AML-193 (cell line): ENCODE data around the gene MEIOC.
A peak's percentile ranks its signal among the peaks of the same experiment; 100 is the strongest.
"Not testable (repeated sequence)": the region's sequence is repeated elsewhere in the genome, so short reads cannot be mapped to it uniquely, and the experiment has no call there.

Source experiments
- DNase-seq, 2 experiments: peaks; one replicate each; lab custom pipeline; 2025; lab: John Stamatoyannopoulos, UW

The MEIOC gene

DNA sequence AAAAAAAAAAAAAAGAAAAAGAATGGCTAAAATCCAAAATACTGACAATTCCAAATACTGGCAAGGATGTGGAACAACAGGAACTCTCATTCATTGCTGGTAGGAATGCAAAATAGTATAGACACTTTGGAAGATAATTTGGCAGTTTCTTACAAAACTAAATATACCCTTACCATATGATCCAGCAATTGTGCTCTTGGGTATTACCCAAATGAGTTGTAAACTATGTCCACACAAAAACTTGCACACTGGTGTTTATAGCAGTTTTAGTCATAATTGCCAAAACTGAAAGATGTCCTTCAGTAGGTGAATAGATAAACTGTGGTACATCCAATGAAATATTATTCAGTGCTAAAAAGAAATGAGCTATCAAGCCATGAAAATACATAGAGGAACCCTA, 8.5 kb upstream of the MEIOC start:
- DNase-seq = no peak

- DNase-seq = no peak
These were observed 7.3 kb upstream of the MEIOC start for GRCh38 chr17:44648963-44649362.

DNA sequence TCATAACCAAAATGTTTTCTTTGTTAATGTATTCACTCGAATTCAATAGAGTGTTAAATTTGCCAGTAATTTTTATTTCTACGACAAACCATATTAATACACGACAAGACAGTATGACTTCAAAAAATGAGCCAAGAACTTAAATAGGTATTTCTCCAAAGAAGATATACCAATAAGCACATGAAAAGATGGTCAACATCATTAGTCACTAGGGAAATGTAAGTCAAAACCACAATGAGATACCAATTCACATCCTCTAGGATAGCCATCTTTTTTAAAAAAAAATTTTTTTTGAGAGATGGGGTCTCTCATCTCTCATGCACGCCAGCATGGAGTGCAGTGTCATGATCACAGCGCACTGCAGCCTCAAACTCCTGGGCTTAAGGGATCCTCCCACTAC, 5.0 kb upstream of the MEIOC start:
- no peak for DNase-seq

DNA sequence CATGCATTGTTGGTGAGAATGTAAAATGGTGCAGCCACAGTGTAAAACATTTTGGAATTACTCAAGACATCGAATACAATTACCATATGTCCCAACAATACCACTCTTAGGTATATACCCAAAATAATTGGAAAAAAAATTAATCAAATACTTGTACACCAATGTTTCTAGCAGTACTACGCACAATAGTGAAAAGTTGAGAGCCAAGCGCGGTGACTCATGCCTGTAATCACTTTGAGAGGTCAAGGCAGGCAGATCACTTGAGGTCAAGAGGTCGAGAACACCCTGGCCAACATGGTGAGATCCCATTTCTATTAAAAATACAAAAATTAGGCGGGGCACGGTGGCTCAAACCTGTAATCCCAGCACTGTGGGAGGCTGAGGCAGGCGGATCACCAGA, 3.5 kb upstream of the MEIOC start:
- DNase-seq = no peak

DNA sequence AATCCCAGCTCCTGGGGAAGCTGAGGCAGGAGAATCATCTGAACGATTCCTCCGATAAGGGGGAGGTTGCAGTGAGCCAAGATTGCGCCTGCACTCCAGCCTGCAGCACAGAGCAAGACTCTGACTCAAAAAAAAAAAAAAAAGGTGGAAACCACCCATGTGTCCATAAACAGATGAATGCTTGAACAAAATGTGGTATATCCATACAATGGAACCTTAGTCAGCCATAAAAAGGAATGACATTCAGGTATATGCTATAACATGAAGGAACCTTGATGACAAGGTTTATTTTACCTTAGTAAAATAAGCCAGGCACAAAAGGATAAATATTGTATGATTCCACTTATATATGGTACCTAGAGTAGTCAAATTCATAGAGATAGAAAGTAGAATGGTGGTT, 2.9 kb upstream of the MEIOC start:
- no peak for DNase-seq

GRCh38 chr17:44653954-44654353, 2.3 kb upstream of the MEIOC start:
- no peak for DNase-seq

DNA sequence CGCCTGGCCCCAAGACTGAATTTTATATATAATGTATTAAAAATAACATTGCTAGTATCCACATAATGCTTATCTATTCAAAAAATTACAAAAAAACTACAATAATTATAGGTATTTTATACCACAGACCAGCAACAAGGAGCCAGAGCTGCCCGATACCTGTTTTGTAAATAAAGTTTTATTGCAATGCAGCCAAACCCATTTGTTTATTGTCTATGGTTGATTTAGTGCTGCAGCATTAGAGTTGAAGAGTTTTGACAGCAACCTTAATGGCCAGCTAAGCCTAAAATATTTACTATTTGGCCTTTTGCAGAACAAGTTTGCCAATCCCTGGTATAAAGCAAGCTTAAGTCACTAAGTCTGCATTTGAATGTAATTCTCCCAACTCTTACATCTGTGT, 5.6 kb downstream of the MEIOC start:
- no peak for DNase-seq

DNA sequence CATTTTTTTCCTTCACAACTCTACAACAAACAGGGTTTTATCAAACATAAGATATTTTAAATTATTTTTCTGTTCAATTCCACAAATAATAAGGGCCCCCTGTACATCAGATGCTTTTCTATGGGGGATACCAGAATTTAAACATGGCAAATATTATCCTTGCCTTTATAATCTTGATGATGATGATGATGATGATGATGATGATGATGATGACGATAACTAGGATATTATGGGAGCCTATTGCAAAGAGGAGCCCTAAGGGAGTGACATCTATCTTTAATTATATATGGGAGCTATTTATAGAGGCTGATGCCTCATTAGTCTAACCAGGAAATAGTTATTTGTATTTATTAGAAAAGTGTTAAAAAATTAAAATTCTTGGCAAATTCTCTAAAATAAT, 6.8 kb downstream of the MEIOC start:
- DNase-seq = no peak

DNA sequence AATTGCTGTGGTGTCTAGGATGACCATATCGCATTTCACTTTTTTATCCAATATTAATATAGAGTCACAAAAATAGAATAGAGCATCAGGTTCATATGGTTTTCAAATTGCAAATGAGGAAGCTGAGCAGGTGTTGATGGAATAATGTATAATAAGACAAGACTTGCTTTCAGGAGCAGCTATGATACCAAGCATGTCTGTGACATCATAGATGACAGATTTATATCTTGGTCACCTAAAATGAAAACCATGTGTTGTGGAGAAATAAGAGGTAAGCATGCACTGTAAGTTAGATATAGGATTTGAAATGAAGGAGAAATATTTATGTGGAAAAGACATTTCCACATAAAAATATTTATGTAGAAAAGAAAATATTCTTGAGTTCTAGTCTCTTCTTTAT, 8.6 kb downstream of the MEIOC start:
- no peak for DNase-seq

- DNase-seq = no peak
These were observed 9.7 kb downstream of the MEIOC start for GRCh38 chr17:44666006-44666405.

- peak; percentile 72 to 73 for DNase-seq
These were observed 16.3 kb downstream of the MEIOC start for GRCh38 chr17:44672479-44673093.

GRCh38 chr17:44673893-44674292, 17.6 kb downstream of the MEIOC start:
- no peak for DNase-seq

GRCh38 chr17:44677136-44677535, 20.9 kb downstream of the MEIOC start:
- no peak for DNase-seq

- peak; percentile 83 to 84 for DNase-seq
These were observed 27.0 kb downstream of the MEIOC start for GRCh38 chr17:44683303-44683702.

DNA sequence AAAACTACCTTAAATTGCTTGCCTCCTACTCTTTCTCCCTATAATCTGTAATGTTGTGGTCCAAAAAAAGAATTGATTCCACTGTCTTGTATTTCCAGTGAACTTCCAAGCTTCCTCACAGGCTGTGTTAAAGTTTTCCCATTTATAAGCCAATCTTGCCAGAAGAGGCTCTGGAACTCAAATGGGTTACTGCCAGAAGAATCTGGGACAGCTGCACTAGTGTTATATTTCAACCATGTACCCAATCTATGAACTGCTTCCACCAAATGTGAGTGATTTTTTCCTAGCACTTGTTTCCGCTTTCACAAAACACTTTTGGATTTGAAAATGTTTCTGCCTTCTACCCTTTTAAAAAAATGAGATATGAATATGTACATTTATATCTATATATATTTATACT, 31.5 kb downstream of the MEIOC start:
- DNase-seq = no peak

DNA sequence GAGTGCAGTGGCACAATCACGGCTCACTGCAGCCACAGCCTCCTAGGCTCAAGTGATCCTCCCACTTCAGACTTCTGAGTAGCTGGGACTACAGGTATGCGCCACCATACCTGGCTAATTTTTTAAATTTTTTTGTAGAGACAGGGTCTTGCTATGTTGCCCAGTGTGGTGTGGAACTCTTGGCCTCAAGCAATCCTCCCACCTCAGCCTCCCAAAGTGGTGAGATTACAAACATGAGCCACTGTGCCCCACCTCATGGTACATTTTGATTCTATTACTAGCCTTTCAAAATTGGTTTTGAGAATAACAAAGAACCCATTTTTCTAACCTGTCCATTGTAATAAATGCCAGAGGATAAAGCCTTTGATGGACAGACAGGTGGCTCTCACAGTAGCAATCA, 31.9 kb downstream of the MEIOC start:
- no peak for DNase-seq

GRCh38 chr17:44688675-44689476, 32.6 kb downstream of the MEIOC start:
- DNase-seq = no peak

- DNase-seq = peak; percentile 92 to 96
These were observed 33.4 kb downstream of the MEIOC start, which contains the start of gene CCDC43 for GRCh38 chr17:44689477-44690217. Gene CCDC43 (minus strand): TSS chr17:44689776. CDS start chr17:44689753, 23 bp downstream.

DNA sequence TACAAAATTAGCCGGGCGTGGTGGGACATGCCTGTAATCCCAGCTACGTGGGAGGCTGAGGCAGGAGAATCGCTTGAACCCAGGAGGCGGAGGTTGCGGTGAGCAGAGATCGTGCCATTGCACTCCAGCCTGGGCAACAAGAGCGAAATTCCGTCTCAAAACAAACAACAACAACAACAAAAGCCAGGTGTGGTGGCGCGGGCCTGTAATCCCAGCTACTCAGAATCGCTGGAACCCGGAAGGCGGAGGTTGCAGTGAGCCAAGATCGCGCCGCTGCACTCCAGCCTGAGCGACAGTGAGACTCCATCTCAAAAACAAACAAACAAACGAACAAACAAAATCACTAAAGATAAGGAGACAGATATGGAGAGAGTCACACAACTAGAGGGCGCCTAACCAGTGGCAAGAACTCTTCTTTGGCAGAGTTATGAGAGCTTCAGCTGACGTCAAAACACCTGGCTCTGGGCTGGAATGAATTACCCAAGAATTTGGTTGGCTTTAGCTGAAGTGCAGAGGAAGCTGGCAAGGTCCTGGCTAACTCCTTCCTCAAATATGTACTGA, 34.6 kb downstream of the MEIOC start:
- peak; percentile 83 to 85 for DNase-seq

- no peak for DNase-seq
These were observed 37.3 kb downstream of the MEIOC start for GRCh38 chr17:44693609-44694008.

GRCh38 chr17:44700288-44700687, 44.0 kb downstream of the MEIOC start:
- not testable (repeated sequence) for DNase-seq

DNA sequence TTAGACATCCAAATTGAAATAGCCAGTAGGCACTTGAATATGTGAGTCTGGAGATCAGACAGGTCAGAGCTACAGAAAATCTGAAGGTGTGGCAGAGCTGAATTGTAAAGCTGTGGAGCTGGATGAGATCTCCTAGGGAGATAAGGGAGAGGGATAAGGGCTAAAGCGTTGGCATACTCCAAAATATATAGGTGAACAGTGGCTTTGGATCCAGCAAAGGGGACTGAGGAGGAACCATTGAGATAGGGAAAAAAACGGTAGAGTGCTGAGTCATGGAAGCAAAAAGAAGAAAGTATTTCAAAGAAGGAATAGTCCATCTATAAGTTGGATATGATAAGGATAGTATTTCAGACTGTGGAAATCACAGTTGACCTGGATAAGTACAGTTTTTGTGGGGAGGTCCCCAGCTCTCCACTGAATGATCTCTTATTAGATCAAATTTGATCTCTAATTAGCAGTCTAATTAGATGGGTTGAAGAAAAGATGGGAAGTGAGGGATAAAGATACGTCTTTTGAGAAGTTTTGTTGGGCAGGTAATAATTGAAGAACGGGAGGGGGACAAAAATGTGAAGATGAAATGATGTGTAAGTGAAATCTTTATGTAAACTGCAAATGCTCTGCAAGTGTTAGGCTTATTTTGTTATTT, 51.6 kb downstream of the MEIOC start:
- DNase-seq = no peak
